A549 (cell line): Measurements from ENCODE around the gene EP400.

ENCODE experiments used
- CHD2 ChIP-seq: fragments of 150-350 bp; IDR thresholded peaks from 2 replicates; pipeline ENCODE4 v1.6.1; 2014; ENCODE audit warnings: low read length; ENCODE audit not compliant: partially characterized antibody
- CTCF ChIP-seq: fragments of >200 bp; sonication (Bioruptor Twin); formaldehyde crosslinking; IDR thresholded peaks from 3 replicates; pipeline ENCODE4 v1.5.1; 2016
- FOSL2 ChIP-seq, 2 experiments: fragments of 450-650 bp in 1 of 2; fragments of >200 bp in 1 of 2; sonication (Bioruptor Twin) in 1 of 2; formaldehyde crosslinking; IDR thresholded peaks; 2 replicates each; pipeline versions ENCODE4 v1.5.0 to v1.6.1; 2016 to 2020; ENCODE audit warnings: mild to moderate bottlenecking in 1 of 2, moderate library complexity in 1 of 2
- KDM5A ChIP-seq: fragments of 200-600 bp; sonication (generic); IDR thresholded peaks from 2 replicates; pipeline ENCODE4 v1.6.1; 2016; ENCODE audit warnings: antibody characterized with exemption, mild to moderate bottlenecking
- MAFK ChIP-seq: fragments of 450-650 bp; IDR thresholded peaks from 2 replicates; pipeline ENCODE4 v1.6.1; 2014; ENCODE audit not compliant: partially characterized antibody
- MYC ChIP-seq: IDR thresholded peaks from 2 replicates; pipeline ENCODE4 v1.6.1; 2012; ENCODE audit warnings: mild to moderate bottlenecking, inconsistent platforms, low read length, improper control_type of control experiment, borderline replicate concordance
- POLR2A ChIP-seq: IDR thresholded peaks from 2 replicates; pipeline ENCODE4 v1.6.1; 2012; ENCODE audit warnings: mild to moderate bottlenecking, low read length
- RAD21 ChIP-seq, 2 experiments: fragments of >200 bp in 1 of 2; sonication (Bioruptor Twin) in 1 of 2; formaldehyde crosslinking in 1 of 2; IDR thresholded peaks in 1 of 2; conservative IDR thresholded peaks in 1 of 2; 2 replicates in 1 of 2; 3 replicates in 1 of 2; pipeline ENCODE4 v1.6.1; 2012 to 2018; ENCODE audit warnings: inconsistent platforms in 1 of 2
- RCOR1 ChIP-seq: fragments of 150-350 bp; IDR thresholded peaks from 2 replicates; pipeline ENCODE4 v1.6.1; 2014; ENCODE audit warnings: antibody characterized with exemption, low read length, low read depth
- REST ChIP-seq: fragments of 200-600 bp; sonication (generic); IDR thresholded peaks from 2 replicates; pipeline ENCODE4 v1.6.1; 2016; ENCODE audit warnings: antibody characterized with exemption, mild to moderate bottlenecking, moderate library complexity
- RFX5 ChIP-seq: fragments of 450-650 bp; IDR thresholded peaks from 2 replicates; pipeline ENCODE4 v1.7.1; 2014; ENCODE audit warnings: antibody characterized with exemption, mild to moderate bottlenecking, moderate library complexity
- RNF2 ChIP-seq: fragments of 200-600 bp; sonication (generic); IDR thresholded peaks from 2 replicates; pipeline ENCODE4 v1.6.1; 2016; ENCODE audit warnings: low read depth, mild to moderate bottlenecking, antibody characterized with exemption, moderate library complexity, borderline replicate concordance

DNA sequence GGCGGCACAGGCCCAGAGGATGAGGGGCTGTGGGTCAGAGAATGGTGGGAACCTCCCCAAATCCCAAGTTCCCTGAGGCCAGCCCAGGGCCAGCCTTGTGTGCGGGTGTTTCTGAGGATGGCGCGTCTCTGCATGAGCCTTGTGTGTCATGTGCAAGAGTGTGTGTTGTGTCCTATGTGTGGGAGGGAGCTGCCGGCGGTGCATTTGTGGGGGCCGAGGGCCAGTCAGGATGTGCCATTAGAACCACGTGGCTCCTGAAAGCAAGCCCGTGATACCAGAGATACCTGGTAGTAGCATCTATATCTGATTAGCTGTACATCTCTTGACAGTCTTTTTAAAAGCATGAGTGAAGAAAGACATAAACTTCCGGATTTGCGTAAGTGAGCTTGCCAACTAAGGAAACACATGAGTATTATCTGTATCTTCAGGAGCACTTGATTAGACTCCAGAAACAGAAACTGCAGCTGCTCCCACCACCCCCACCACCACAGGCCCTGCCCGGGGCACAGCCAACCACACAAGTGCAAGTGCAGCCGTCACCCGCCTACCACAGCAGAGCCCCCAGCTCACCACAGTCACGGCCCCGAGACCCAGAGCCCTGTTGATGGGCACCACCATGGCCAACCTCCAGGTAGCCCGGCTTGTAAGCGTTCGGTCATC, 175.2 kb downstream of the EP400 start:
- TF ChIP-seq REST (no peak), RCOR1 (no peak), POLR2A (no peak), FOSL2 (IDR thresholded peaks at IDR 0.05) (no peak), FOSL2 (CRISPR knock-in tag; IDR thresholded peaks at IDR 0.05) (no peak), RFX5 (no peak), CTCF (no peak), KDM5A (no peak), MAFK (no peak), RNF2 (no peak), RAD21 (conservative IDR thresholded peaks at IDR 0.05 in 1 of 2, IDR thresholded peaks at IDR 0.05 in 1 of 2) (no peak), CHD2 (no peak), MYC (no peak)
